Fibroblast of lung (primary cell): ENCODE measurements around the gene PGAM2.

Experiments used
- CTCF ChIP-seq, 2 donors: IDR thresholded peaks in 1 of 2; conservative IDR thresholded peaks in 1 of 2; 1 replicate in 1 of 2; 2 replicates in 1 of 2; pipeline ENCODE4 v1.5.1; 2011 to 2012; ENCODE audit warnings: low read length in 2 of 2, control low read depth in 1 of 2, inconsistent platforms in 1 of 2, low read depth in 1 of 2, mild to moderate bottlenecking in 1 of 2
- EZH2 ChIP-seq: IDR thresholded peaks from 2 replicates; pipeline ENCODE4 v1.5.1; 2012; ENCODE audit warnings: low read length, control low read depth, mild to moderate bottlenecking; ENCODE audit errors: missing control alignments

- TF ChIP-seq CTCF (conservative IDR thresholded peaks at IDR 0.05 in 1 of 2, IDR thresholded peaks at IDR 0.05 in 1 of 2; ENCODE audit: low read depth in 1 of 2, low read length in 2 of 2), result no peak
- no peak for TF ChIP-seq EZH2
Measured at GRCh38 chr7:44107116-44107960, 42.0 kb upstream of the PGAM2 start.
